NCI-H345 treated with DMSO at 0.1 percent for 48 hours (cell line): Measurements from ENCODE around the gene WWOX.

ENCODE experiments used
- DNase-seq: peaks from one replicate; lab custom pipeline; 2025; ENCODE audit not compliant: unreplicated experiment; lab: John Stamatoyannopoulos, UW

Gene WWOX

GRCh38 chr16:78140818-78141466, 41.5 kb downstream of the WWOX start:
- no peak for DNase-seq

GRCh38 chr16:78142788-78143187, 43.3 kb downstream of the WWOX start:
- DNase-seq: no peak

- no peak for DNase-seq
Measured at GRCh38 chr16:78146807-78147206, 47.4 kb downstream of the WWOX start.

- DNase-seq: no peak
Measured at GRCh38 chr16:78147911-78148401, 48.5 kb downstream of the WWOX start.

- no peak for DNase-seq
Measured at GRCh38 chr16:78150233-78150632, 50.8 kb downstream of the WWOX start.

GRCh38 chr16:78154729-78155461, 55.4 kb downstream of the WWOX start:
- no peak for DNase-seq

GRCh38 chr16:78155791-78156345, 56.4 kb downstream of the WWOX start:
- no peak for DNase-seq

GRCh38 chr16:78161023-78161729, 61.7 kb downstream of the WWOX start:
- no peak for DNase-seq

GRCh38 chr16:78163772-78164670, 64.6 kb downstream of the WWOX start:
- DNase-seq: no peak

GRCh38 chr16:78170494-78170933, 71.1 kb downstream of the WWOX start:
- no peak for DNase-seq

GRCh38 chr16:78175287-78175686, 75.8 kb downstream of the WWOX start:
- DNase-seq: no peak

- no peak for DNase-seq
Measured at GRCh38 chr16:78176435-78176834, 77.0 kb downstream of the WWOX start.

GRCh38 chr16:78177218-78177617, 77.8 kb downstream of the WWOX start:
- DNase-seq: no peak

- DNase-seq: peak; percentile 2
Measured at GRCh38 chr16:78177987-78178386, 78.5 kb downstream of the WWOX start.

- DNase-seq: no peak
Measured at GRCh38 chr16:78179666-78180065, 80.2 kb downstream of the WWOX start.

GRCh38 chr16:78180349-78180748, 80.9 kb downstream of the WWOX start:
- no peak for DNase-seq

- DNase-seq: peak; percentile 61
Measured at GRCh38 chr16:78183437-78184237, 84.2 kb downstream of the WWOX start.

GRCh38 chr16:78184238-78185183, 85.1 kb downstream of the WWOX start:
- DNase-seq: peak; percentile 61

- DNase-seq: no peak
Measured at GRCh38 chr16:78189121-78189520, 89.7 kb downstream of the WWOX start.
